ENCODE results near the gene PANK4.

The PANK4 gene

GRCh38 chr1:2468041-2468472 lies 58.3 kb downstream of the PANK4 start:
- peaks cover 35% of the 10 kb centered on the region for H3K27me3 Mint-ChIP-seq (ENCODE audit: low read depth)
- no peaks in the 10 kb centered on the region for H3K9me3 Mint-ChIP-seq
- H3K27ac Mint-ChIP-seq, result no peak overlapping the region
- no peak for TF ChIP-seq CTCF (IDR thresholded peaks at IDR 0.05; ENCODE audit: unreplicated experiment in 3 of 3)
- H3K4me1 Mint-ChIP-seq, result peaks cover 5% of the 10 kb centered on the region
- no peaks in the 10 kb centered on the region for H3K36me3 Mint-ChIP-seq (ENCODE audit: low read depth)
- H3K4me3 Mint-ChIP-seq, result no peak overlapping the region

- no peak for TF ChIP-seq CTCF (IDR thresholded peaks at IDR 0.05; ENCODE audit: unreplicated experiment in 3 of 3)
These were observed 59.3 kb downstream of the PANK4 start for GRCh38 chr1:2466958-2467554.

GRCh38 chr1:2466270-2466665 lies 60.1 kb downstream of the PANK4 start:
- H3K4me1 Mint-ChIP-seq, result peaks cover 10% of the 10 kb centered on the region
- H3K4me3 Mint-ChIP-seq, result no peak overlapping the region
- H3K36me3 Mint-ChIP-seq (ENCODE audit: low read depth), result no peaks in the 10 kb centered on the region
- H3K9me3 Mint-ChIP-seq, result no peaks in the 10 kb centered on the region
- peaks cover 36% of the 10 kb centered on the region for H3K27me3 Mint-ChIP-seq (ENCODE audit: low read depth)
- no peak for TF ChIP-seq CTCF (IDR thresholded peaks at IDR 0.05; ENCODE audit: unreplicated experiment in 3 of 3)
- no peak overlapping the region for H3K27ac Mint-ChIP-seq

More at GRCh38 chr1:2466958-2467554, 59.3 kb downstream of the PANK4 start:
- H3K4me3 Mint-ChIP-seq, result no peak overlapping the region
- H3K36me3 Mint-ChIP-seq (ENCODE audit: low read depth), result no peaks in the 10 kb centered on the region
- no peak overlapping the region for H3K27ac Mint-ChIP-seq
- peaks cover 36% of the 10 kb centered on the region for H3K27me3 Mint-ChIP-seq (ENCODE audit: low read depth)
- no peaks in the 10 kb centered on the region for H3K9me3 Mint-ChIP-seq
- H3K4me1 Mint-ChIP-seq, result peaks cover 10% of the 10 kb centered on the region

GRCh38 chr1:2465371-2466269 lies 60.8 kb downstream of the PANK4 start:
- H3K36me3 Mint-ChIP-seq (ENCODE audit: low read depth), result no peaks in the 10 kb centered on the region
- no peaks in the 10 kb centered on the region for H3K9me3 Mint-ChIP-seq
- peaks cover 10% of the 10 kb centered on the region for H3K4me1 Mint-ChIP-seq
- no peak overlapping the region for H3K4me3 Mint-ChIP-seq
- no peak for TF ChIP-seq CTCF (IDR thresholded peaks at IDR 0.05; ENCODE audit: unreplicated experiment in 3 of 3)
- no peak overlapping the region for H3K27ac Mint-ChIP-seq
- peaks cover 36% of the 10 kb centered on the region for H3K27me3 Mint-ChIP-seq (ENCODE audit: low read depth)

- Mint-ChIP-seq H3K27ac (no peak overlapping the region), H3K4me1 (peaks cover 10% of the 10 kb centered on the region), H3K9me3 (no peaks in the 10 kb centered on the region), H3K4me3 (no peak overlapping the region), H3K27me3 (ENCODE audit: low read depth) (peaks cover 37% of the 10 kb centered on the region), H3K36me3 (ENCODE audit: low read depth) (no peaks in the 10 kb centered on the region)
- TF ChIP-seq CTCF (IDR thresholded peaks at IDR 0.05; ENCODE audit: unreplicated experiment in 3 of 3), result no peak
These were observed 63.0 kb downstream of the PANK4 start for GRCh38 chr1:2463396-2463795.
